Smooth muscle cell (in vitro differentiated cells): Measurements from ENCODE around the gene TAS1R2. TPM values are rescaled to one million over a fixed set of nuclear protein-coding genes. Genes with fewer than 3 reads are reported as not detected.

Experiments used
- DNase-seq: peaks from one replicate; lab custom pipeline; 2025; ENCODE audit not compliant: unreplicated experiment; lab: John Stamatoyannopoulos, UW
- H2AFZ ChIP-seq: fragments of 200-600 bp; sonication (generic); 2 replicates; pipeline ENCODE4 v1.6.0; 2016; ENCODE audit warnings: antibody characterized with exemption, low read depth, mild to moderate bottlenecking
- H3F3A ChIP-seq: fragments of 200-600 bp; sonication (generic); 2 replicates; pipeline ENCODE4 v1.6.0; 2017; ENCODE audit warnings: antibody characterized with exemption, low read depth
- H3K27ac ChIP-seq: fragments of 200-600 bp; sonication (generic); 2 replicates; pipeline ENCODE4 v1.5.1; 2016; ENCODE audit warnings: low read depth, mild to moderate bottlenecking
- H3K27me3 ChIP-seq: fragments of 200-600 bp; sonication (generic); 2 replicates; pipeline ENCODE4 v1.6.1; 2016; ENCODE audit warnings: low read depth, mild to moderate bottlenecking
- H3K36me3 ChIP-seq: fragments of 200-600 bp; sonication (generic); 2 replicates; pipeline ENCODE4 v1.5.1; 2016; ENCODE audit warnings: low read depth
- H3K4me1 ChIP-seq: fragments of 200-600 bp; sonication (generic); 2 replicates; pipeline ENCODE4 v1.5.1; 2016; ENCODE audit warnings: low read depth
- H3K4me2 ChIP-seq: fragments of 200-600 bp; sonication (generic); 2 replicates; pipeline ENCODE4 v1.6.0; 2016; ENCODE audit warnings: mild to moderate bottlenecking
- H3K4me3 ChIP-seq: fragments of 200-600 bp; sonication (generic); 2 replicates; pipeline ENCODE4 v1.5.1; 2016; ENCODE audit warnings: mild to moderate bottlenecking
- H3K79me2 ChIP-seq: fragments of 200-600 bp; sonication (generic); 2 replicates; pipeline ENCODE4 v1.6.0; 2016; ENCODE audit warnings: low read depth, mild to moderate bottlenecking
- H3K9ac ChIP-seq: fragments of 200-600 bp; sonication (generic); 2 replicates; pipeline ENCODE4 v1.6.0; 2016; ENCODE audit warnings: low read depth
- H3K9me3 ChIP-seq: fragments of 200-600 bp; sonication (generic); replicated peaks from 2 replicates; pipeline ENCODE4 v1.5.1; 2016; ENCODE audit warnings: low read depth
- H4K20me1 ChIP-seq: fragments of 200-600 bp; sonication (generic); 2 replicates; pipeline ENCODE4 v1.6.0; 2016; ENCODE audit warnings: low read depth
- WGBS: methylation state at CpG from one replicate; pipeline ENCODE4 v1.1.7; 2016; ENCODE audit warnings: low lambda C conversion rate; 5-methylcytosine and 5-hydroxymethylcytosine counted together
- polyA plus RNA-seq: library from polyadenylated mRNA; unstranded; fragments of >200 nt; fragmentation: Nextera tagmentation; extraction: Ambion mirVana; gene quantifications from 2 replicates; pipeline ENCODE4 v1.2.1, GENCODE V29; 2016
- total RNA-seq: library from RNA; depleted of rRNA; stranded (reverse); fragments of >200 nt; gene quantifications from 2 replicates; pipeline ENCODE4 v1.2.3, GENCODE V29; 2014
- TF ChIP-seq, protein P1 (sequence below): fragments of 200-600 bp; sonication (generic); IDR thresholded peaks from 2 replicates; pipeline ENCODE4 v1.5.1; 2017; ENCODE audit warnings: borderline replicate concordance, mild to moderate bottlenecking, antibody characterized with exemption; ENCODE audit not compliant: insufficient read depth, poor library complexity, severe bottlenecking

TAS1R2 gene
- total and polyA plus RNA-seq, 2 experiments from 2014 or later: not detected

DNA sequence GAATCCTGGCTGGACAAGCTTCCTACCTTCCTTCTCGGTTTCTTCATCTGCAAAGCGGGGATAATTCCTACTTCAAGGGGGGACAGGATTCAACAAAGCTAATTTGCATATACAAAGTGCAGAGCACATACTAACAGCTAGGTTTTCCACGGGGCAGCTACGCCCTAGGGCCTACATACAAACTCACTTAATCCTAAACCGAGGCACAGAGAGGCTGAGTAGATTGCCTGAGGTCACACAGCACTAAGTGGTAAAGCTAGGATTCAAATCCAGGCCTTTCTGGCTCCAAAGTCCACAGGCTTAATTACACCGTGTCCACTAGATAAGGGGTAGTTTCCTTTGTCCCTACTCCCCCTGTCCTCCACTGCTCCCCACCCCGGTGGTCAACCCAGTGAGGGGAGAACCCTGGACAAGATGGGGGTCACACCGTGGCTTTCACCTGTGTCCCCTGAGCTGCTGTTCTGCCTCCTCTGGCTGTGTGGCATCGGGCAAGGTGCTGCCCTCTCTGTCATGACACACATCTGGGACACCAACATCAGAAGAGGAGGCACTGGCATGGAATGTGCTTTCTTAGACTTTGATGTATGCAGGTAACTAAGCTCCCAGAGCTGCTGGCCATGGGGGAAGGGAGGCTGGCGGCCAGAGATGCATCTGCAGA lies 44.5 kb downstream of the TAS1R2 start:
- H3K4me1 ChIP-seq: no peaks in the 10 kb centered on the region
- H3K36me3 ChIP-seq: no peaks in the 10 kb centered on the region
- no peaks in the 10 kb centered on the region for H4K20me1 ChIP-seq
- no peaks in the 10 kb centered on the region for H3F3A ChIP-seq
- no peak overlapping the region for H3K9ac ChIP-seq
- peaks cover 23% of the 10 kb centered on the region for H3K27me3 ChIP-seq
- H3K79me2 ChIP-seq: no peaks in the 10 kb centered on the region
- TF ChIP-seq, protein P1, sequence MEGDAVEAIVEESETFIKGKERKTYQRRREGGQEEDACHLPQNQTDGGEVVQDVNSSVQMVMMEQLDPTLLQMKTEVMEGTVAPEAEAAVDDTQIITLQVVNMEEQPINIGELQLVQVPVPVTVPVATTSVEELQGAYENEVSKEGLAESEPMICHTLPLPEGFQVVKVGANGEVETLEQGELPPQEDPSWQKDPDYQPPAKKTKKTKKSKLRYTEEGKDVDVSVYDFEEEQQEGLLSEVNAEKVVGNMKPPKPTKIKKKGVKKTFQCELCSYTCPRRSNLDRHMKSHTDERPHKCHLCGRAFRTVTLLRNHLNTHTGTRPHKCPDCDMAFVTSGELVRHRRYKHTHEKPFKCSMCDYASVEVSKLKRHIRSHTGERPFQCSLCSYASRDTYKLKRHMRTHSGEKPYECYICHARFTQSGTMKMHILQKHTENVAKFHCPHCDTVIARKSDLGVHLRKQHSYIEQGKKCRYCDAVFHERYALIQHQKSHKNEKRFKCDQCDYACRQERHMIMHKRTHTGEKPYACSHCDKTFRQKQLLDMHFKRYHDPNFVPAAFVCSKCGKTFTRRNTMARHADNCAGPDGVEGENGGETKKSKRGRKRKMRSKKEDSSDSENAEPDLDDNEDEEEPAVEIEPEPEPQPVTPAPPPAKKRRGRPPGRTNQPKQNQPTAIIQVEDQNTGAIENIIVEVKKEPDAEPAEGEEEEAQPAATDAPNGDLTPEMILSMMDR: no peak
- H3K9me3 ChIP-seq: no peaks in the 10 kb centered on the region
- H3K4me2 ChIP-seq: no peak overlapping the region
- no peak overlapping the region for H3K4me3 ChIP-seq
- H3K27ac ChIP-seq: no peak overlapping the region
- no peak overlapping the region for H2AFZ ChIP-seq
- DNase-seq: no peak
- WGBS: 72% methylated on average over 10 of the region's 10 CpGs

DNA sequence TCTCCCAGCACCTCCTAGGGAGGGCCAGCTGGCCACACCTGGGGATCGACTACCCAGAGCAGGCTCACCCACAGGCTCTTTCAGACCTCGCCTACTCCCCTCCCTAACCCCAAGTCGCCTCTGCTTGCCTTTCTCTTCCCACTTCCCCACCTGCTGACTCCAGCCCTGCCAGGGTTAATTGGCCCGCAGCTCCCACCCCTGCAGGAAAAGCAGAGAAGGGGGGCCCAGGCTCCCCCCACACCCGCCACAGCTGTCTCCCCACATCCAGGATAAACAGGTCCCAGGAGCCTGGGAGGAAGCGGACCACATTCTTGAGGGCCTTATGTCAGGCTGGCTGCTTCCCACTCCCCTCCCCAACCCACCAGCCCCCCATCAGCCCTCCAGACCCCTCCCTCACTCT lies 45.0 kb downstream of the TAS1R2 start:
- Histone ChIP-seq H3K4me1 (no peaks in the 10 kb centered on the region), H3K9ac (no peak overlapping the region), H3F3A (no peaks in the 10 kb centered on the region), H4K20me1 (no peaks in the 10 kb centered on the region), H3K27me3 (peaks cover 19% of the 10 kb centered on the region), H3K79me2 (no peaks in the 10 kb centered on the region), H3K4me3 (no peak overlapping the region), H2AFZ (no peak overlapping the region), H3K9me3 (no peaks in the 10 kb centered on the region), H3K27ac (no peak overlapping the region), H3K4me2 (no peak overlapping the region), H3K36me3 (no peaks in the 10 kb centered on the region)
- TF ChIP-seq, protein P1: no peak
- WGBS: 72% methylated on average over 4 of the region's 6 CpGs
- DNase-seq: no peak

DNA sequence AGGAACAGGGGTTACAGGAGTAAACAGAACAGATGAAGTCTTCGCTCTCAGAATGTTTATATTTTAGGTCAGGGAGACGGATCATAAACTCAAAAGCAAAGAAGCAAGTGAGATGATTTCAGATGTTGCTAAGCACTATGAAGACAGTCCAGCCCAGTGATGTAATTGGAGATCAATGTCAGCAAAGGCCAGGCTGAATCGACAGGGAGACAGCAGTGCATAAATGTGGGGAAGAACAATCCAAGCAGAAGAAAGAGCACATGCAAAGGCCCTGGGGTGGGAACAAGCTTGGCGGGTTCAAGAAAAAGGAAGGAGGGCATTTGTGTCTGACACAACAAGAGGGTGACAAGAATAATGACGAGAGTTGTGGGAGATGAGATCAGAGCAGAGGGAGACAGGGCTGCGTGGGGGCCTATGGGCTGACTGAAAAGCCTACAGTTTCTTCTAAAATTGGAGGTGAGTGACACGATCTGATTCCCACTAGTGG lies 47.0 kb downstream of the TAS1R2 start:
- TF ChIP-seq, protein P1: no peak
- H2AFZ ChIP-seq: no peak overlapping the region
- no peaks in the 10 kb centered on the region for H3K79me2 ChIP-seq
- no peaks in the 10 kb centered on the region for H3F3A ChIP-seq
- no peak for DNase-seq
- no peak overlapping the region for H3K27ac ChIP-seq
- no peaks in the 10 kb centered on the region for H3K9me3 ChIP-seq
- no peak overlapping the region for H3K4me2 ChIP-seq
- no peaks in the 10 kb centered on the region for H3K4me1 ChIP-seq
- no peak overlapping the region for H3K4me3 ChIP-seq
- H4K20me1 ChIP-seq: no peaks in the 10 kb centered on the region
- H3K27me3 ChIP-seq: no peaks in the 10 kb centered on the region
- no peaks in the 10 kb centered on the region for H3K36me3 ChIP-seq
- 87% methylated on average over 7 of the region's 7 CpGs for WGBS
- no peak overlapping the region for H3K9ac ChIP-seq
